ENCODE data around the gene MYCBP2.

The MYCBP2 gene

DNA sequence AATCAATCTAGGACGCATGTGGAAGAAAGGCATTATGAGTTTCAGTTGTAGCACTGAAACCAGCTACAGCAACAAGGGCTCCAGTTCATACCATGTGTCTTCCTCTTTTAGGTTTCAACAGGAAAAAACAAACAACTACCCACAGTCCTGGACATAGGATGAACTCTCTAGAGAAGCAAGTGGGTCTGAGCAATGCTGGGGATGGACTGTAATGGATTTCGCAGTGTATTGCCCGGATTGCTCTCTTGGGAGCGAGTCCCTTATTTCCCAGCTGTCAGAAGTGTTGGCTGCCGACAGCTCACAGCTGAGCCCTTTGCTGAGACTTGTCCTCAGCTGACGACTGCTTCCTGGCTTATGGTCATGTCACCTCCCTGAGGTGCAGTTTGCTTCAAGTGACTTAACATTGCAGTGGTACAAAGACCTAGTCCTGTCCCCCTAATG lies 12.1 kb upstream of the MYCBP2 start:
- Histone ChIP-seq H2AFZ (ENCODE audit: low read length) (no peak overlapping the region), H3K4me2 (ENCODE audit: insufficient read depth, low read length, poor library complexity, severe bottlenecking) (no peak overlapping the region), H3K9ac (ENCODE audit: low read depth, low read length, poor library complexity) (no peak overlapping the region), H3K9me3 (replicated peaks in 1 of 2; ENCODE audit: control insufficient read depth in 2 of 2, insufficient read depth in 1 of 2, low read depth in 1 of 2, low read length in 2 of 2) (no peaks in the 10 kb centered on the region), H3K79me1 (ENCODE audit: low read depth, low read length) (no peaks in the 10 kb centered on the region), H3K36me3 (replicated peaks in 1 of 2; ENCODE audit: control insufficient read depth in 2 of 2, insufficient read depth in 2 of 2, low read length in 2 of 2) (no peaks in the 10 kb centered on the region), H3K4me1 (ENCODE audit: control insufficient read depth in 2 of 2, insufficient read depth in 1 of 2, low read depth in 1 of 2, low read length in 2 of 2) (no peaks in the 10 kb centered on the region), H2BK120ac (ENCODE audit: low read depth, low read length) (no peak overlapping the region), H3K4ac (ENCODE audit: low read length) (no peak overlapping the region), H2AK5ac (ENCODE audit: low read depth, low read length) (no peak overlapping the region), H3K14ac (ENCODE audit: low read length) (no peak overlapping the region), H4K8ac (ENCODE audit: low read depth, low read length) (no peak overlapping the region), H2BK15ac (ENCODE audit: low read length) (no peak overlapping the region), H2BK12ac (ENCODE audit: low read length) (no peak overlapping the region), H3K23ac (ENCODE audit: low read depth, low read length, poor library complexity) (no peak overlapping the region), H3K18ac (ENCODE audit: low read length) (no peak overlapping the region), H3K4me3 (ENCODE audit: low read length in 2 of 2) (no peak overlapping the region), H4K91ac (ENCODE audit: low read depth, low read length, poor library complexity) (no peak overlapping the region), H3K27me3 (ENCODE audit: control insufficient read depth in 3 of 3, insufficient read depth in 3 of 3, low read depth in 1 of 3, low read length in 3 of 3) (peaks cover 0 to 16% (median 0%) of the 10 kb centered on the region in 3 experiments), H2BK5ac (ENCODE audit: low read length) (no peak overlapping the region), H3K27ac (replicated peaks; ENCODE audit: low read length) (no peak overlapping the region)
- DNase-seq (ENCODE audit: low spot score): no peak
- WGBS, 2 donors (ENCODE audit: extremely low coverage in 2 of 2, insufficient read length in 2 of 2, insufficient replicate concordance in 1 of 2): no CpG with 5 or more reads among the region's 6 CpGs

DNA sequence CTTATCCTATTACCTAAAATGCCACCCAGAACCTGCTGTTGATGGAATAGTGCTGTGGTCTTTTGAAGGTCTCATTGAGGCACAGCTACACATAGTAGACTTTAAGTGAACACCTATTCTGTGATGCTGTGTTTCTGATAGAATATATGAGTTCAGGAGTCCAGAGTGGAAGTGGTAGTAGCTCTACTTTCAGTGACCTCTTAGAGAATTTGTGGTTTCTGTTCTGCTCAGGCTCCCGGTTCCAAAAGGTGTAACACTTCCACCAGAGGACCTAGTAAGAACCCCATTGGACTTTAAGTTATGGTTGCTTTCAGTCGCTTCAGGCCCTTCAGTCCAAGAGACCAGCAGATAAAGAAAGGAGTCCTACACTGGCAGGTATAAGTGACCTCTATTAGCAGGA lies 11.4 kb upstream of the MYCBP2 start:
- Histone ChIP-seq H3K4me2 (ENCODE audit: insufficient read depth, low read length, poor library complexity, severe bottlenecking) (no peak overlapping the region), H2BK15ac (ENCODE audit: low read length) (no peak overlapping the region), H3K23ac (ENCODE audit: low read depth, low read length, poor library complexity) (no peak overlapping the region), H4K8ac (ENCODE audit: low read depth, low read length) (no peak overlapping the region), H3K9me3 (replicated peaks in 1 of 2; ENCODE audit: control insufficient read depth in 2 of 2, insufficient read depth in 1 of 2, low read depth in 1 of 2, low read length in 2 of 2) (no peaks in the 10 kb centered on the region), H3K9ac (ENCODE audit: low read depth, low read length, poor library complexity) (no peak overlapping the region), H3K27me3 (ENCODE audit: control insufficient read depth in 3 of 3, insufficient read depth in 3 of 3, low read depth in 1 of 3, low read length in 3 of 3) (peaks cover 0 to 21% (median 0%) of the 10 kb centered on the region in 3 experiments), H3K4ac (ENCODE audit: low read length) (no peak overlapping the region), H3K27ac (replicated peaks; ENCODE audit: low read length) (no peak overlapping the region), H2BK120ac (ENCODE audit: low read depth, low read length) (no peak overlapping the region), H3K14ac (ENCODE audit: low read length) (no peak overlapping the region), H3K36me3 (replicated peaks in 1 of 2; ENCODE audit: control insufficient read depth in 2 of 2, insufficient read depth in 2 of 2, low read length in 2 of 2) (no peaks in the 10 kb centered on the region), H2AFZ (ENCODE audit: low read length) (no peak overlapping the region), H3K4me3 (ENCODE audit: low read length in 2 of 2) (no peak overlapping the region), H4K91ac (ENCODE audit: low read depth, low read length, poor library complexity) (no peak overlapping the region), H2BK5ac (ENCODE audit: low read length) (no peak overlapping the region), H3K79me1 (ENCODE audit: low read depth, low read length) (no peaks in the 10 kb centered on the region), H2AK5ac (ENCODE audit: low read depth, low read length) (no peak overlapping the region), H2BK12ac (ENCODE audit: low read length) (no peak overlapping the region), H3K4me1 (ENCODE audit: control insufficient read depth in 2 of 2, insufficient read depth in 1 of 2, low read depth in 1 of 2, low read length in 2 of 2) (no peaks in the 10 kb centered on the region), H3K18ac (ENCODE audit: low read length) (no peak overlapping the region)
- no peak for DNase-seq (ENCODE audit: low spot score)
- no CpG with 5 or more reads among the region's 2 CpGs for WGBS, 2 donors (ENCODE audit: extremely low coverage in 2 of 2, insufficient read length in 2 of 2, insufficient replicate concordance in 1 of 2)

DNA sequence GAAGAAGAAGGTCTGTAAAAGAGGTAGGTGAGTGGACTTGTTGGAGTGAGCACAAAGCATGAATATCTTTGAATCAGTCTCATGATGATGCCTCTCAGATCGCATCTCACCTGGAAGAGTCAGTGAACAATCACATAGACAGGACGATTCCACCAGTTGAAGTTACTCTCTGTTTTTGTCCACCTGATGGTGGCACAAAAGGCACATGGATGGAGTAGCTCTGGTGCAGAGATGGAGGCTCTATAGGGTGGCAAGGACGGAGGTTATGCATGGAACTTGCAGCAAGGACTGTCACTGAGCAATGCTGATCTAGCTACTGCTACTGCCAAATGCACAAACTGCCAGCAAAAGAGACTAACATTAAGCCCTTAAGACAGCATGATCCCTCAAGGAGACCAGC lies 10.3 kb upstream of the MYCBP2 start:
- H4K8ac ChIP-seq (ENCODE audit: low read depth, low read length): no peak overlapping the region
- no peak overlapping the region for H4K91ac ChIP-seq (ENCODE audit: low read depth, low read length, poor library complexity)
- H2AK5ac ChIP-seq (ENCODE audit: low read depth, low read length): no peak overlapping the region
- H3K23ac ChIP-seq (ENCODE audit: low read depth, low read length, poor library complexity): no peak overlapping the region
- no peak overlapping the region for H2BK12ac ChIP-seq (ENCODE audit: low read length)
- H2BK120ac ChIP-seq (ENCODE audit: low read depth, low read length): no peak overlapping the region
- H3K4ac ChIP-seq (ENCODE audit: low read length): no peak overlapping the region
- H3K36me3 ChIP-seq (replicated peaks in 1 of 2; ENCODE audit: control insufficient read depth in 2 of 2, insufficient read depth in 2 of 2, low read length in 2 of 2): no peaks in the 10 kb centered on the region
- no peak overlapping the region for H3K9ac ChIP-seq (ENCODE audit: low read depth, low read length, poor library complexity)
- H3K4me2 ChIP-seq (ENCODE audit: insufficient read depth, low read length, poor library complexity, severe bottlenecking): no peak overlapping the region
- no CpG with 5 or more reads among the region's 3 CpGs for WGBS, 2 donors (ENCODE audit: extremely low coverage in 2 of 2, insufficient read length in 2 of 2, insufficient replicate concordance in 1 of 2)
- H2BK15ac ChIP-seq (ENCODE audit: low read length): no peak overlapping the region
- no peaks in the 10 kb centered on the region for H3K9me3 ChIP-seq (replicated peaks in 1 of 2; ENCODE audit: control insufficient read depth in 2 of 2, insufficient read depth in 1 of 2, low read depth in 1 of 2, low read length in 2 of 2)
- no peak overlapping the region for H3K4me3 ChIP-seq (ENCODE audit: low read length in 2 of 2)
- no peak overlapping the region for H3K27ac ChIP-seq (replicated peaks; ENCODE audit: low read length)
- no peak overlapping the region for H3K14ac ChIP-seq (ENCODE audit: low read length)
- DNase-seq (ENCODE audit: low spot score): no peak
- H3K18ac ChIP-seq (ENCODE audit: low read length): no peak overlapping the region
- no peaks in the 10 kb centered on the region for H3K4me1 ChIP-seq (ENCODE audit: control insufficient read depth in 2 of 2, insufficient read depth in 1 of 2, low read depth in 1 of 2, low read length in 2 of 2)
- peaks cover 0 to 21% (median 0%) of the 10 kb centered on the region in 3 experiments for H3K27me3 ChIP-seq (ENCODE audit: control insufficient read depth in 3 of 3, insufficient read depth in 3 of 3, low read depth in 1 of 3, low read length in 3 of 3)
- no peak overlapping the region for H2BK5ac ChIP-seq (ENCODE audit: low read length)
- no peaks in the 10 kb centered on the region for H3K79me1 ChIP-seq (ENCODE audit: low read depth, low read length)
- no peak overlapping the region for H2AFZ ChIP-seq (ENCODE audit: low read length)

DNA sequence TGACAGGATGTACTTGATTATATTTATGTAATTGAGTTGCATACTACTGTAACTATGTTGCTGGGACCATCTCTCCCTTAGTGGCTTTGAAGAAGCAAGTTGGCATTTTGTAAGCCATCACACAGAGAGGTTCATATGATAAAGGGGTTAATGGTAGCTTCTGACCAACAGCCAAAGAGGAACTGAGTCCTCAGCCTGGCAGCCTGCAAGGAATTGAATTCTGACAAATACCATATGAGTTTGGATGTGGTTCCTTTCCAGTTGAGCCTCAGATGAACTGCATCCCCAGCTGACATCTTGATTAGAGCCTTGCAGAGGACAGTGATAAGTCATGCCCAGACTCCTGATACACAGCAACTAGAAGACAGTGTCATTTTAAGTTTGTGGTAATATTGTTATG lies 8.6 kb upstream of the MYCBP2 start:
- H3K4me2 ChIP-seq (ENCODE audit: insufficient read depth, low read length, poor library complexity, severe bottlenecking): no peak overlapping the region
- no peak overlapping the region for H3K18ac ChIP-seq (ENCODE audit: low read length)
- no peak overlapping the region for H2BK12ac ChIP-seq (ENCODE audit: low read length)
- H3K14ac ChIP-seq (ENCODE audit: low read length): no peak overlapping the region
- no peak overlapping the region for H2BK120ac ChIP-seq (ENCODE audit: low read depth, low read length)
- no peaks in the 10 kb centered on the region for H3K4me1 ChIP-seq (ENCODE audit: control insufficient read depth in 2 of 2, insufficient read depth in 1 of 2, low read depth in 1 of 2, low read length in 2 of 2)
- H3K79me1 ChIP-seq (ENCODE audit: low read depth, low read length): no peaks in the 10 kb centered on the region
- DNase-seq (ENCODE audit: low spot score): no peak
- H2AK5ac ChIP-seq (ENCODE audit: low read depth, low read length): no peak overlapping the region
- H3K4ac ChIP-seq (ENCODE audit: low read length): no peak overlapping the region
- no peak overlapping the region for H3K9ac ChIP-seq (ENCODE audit: low read depth, low read length, poor library complexity)
- no peak overlapping the region for H3K4me3 ChIP-seq (ENCODE audit: low read length in 2 of 2)
- no peak overlapping the region for H4K91ac ChIP-seq (ENCODE audit: low read depth, low read length, poor library complexity)
- H3K27ac ChIP-seq (replicated peaks; ENCODE audit: low read length): no peak overlapping the region
- H3K36me3 ChIP-seq (replicated peaks in 1 of 2; ENCODE audit: control insufficient read depth in 2 of 2, insufficient read depth in 2 of 2, low read length in 2 of 2): no peaks in the 10 kb centered on the region
- no peak overlapping the region for H2AFZ ChIP-seq (ENCODE audit: low read length)
- no peaks in the 10 kb centered on the region for H3K9me3 ChIP-seq (replicated peaks in 1 of 2; ENCODE audit: control insufficient read depth in 2 of 2, insufficient read depth in 1 of 2, low read depth in 1 of 2, low read length in 2 of 2)
- H3K27me3 ChIP-seq (ENCODE audit: control insufficient read depth in 3 of 3, insufficient read depth in 3 of 3, low read depth in 1 of 3, low read length in 3 of 3): peaks cover 0 to 21% (median 0%) of the 10 kb centered on the region in 3 experiments
- H2BK5ac ChIP-seq (ENCODE audit: low read length): no peak overlapping the region
- no peak overlapping the region for H4K8ac ChIP-seq (ENCODE audit: low read depth, low read length)
- no peak overlapping the region for H2BK15ac ChIP-seq (ENCODE audit: low read length)
- H3K23ac ChIP-seq (ENCODE audit: low read depth, low read length, poor library complexity): no peak overlapping the region

Measured in neuronal stem cell (in vitro differentiated cells).